Keratinocyte (primary cell): Measurements from ENCODE around the gene REEP6. TPM values are rescaled to one million over a fixed set of nuclear protein-coding genes. Genes with fewer than 3 reads are reported as not detected.

Source experiments
- DNase-seq: peaks from one replicate; pipeline ENCODE4 v3.0.0-alpha.2; 2011; ENCODE audit warnings: low read depth, missing footprints, low spot score
- FAIRE-seq: peaks from 2 replicates; lab custom pipeline; 2011; peaks lifted over from hg19 to GRCh38; lab: Jason Lieb, UNC
- H2AFZ ChIP-seq: 2 replicates; pipeline ENCODE4 v1.6.0; 2012; ENCODE audit warnings: low read length, control low read depth, inconsistent platforms; ENCODE audit not compliant: control insufficient read depth
- H3K27ac ChIP-seq: 2 replicates; pipeline ENCODE4 v1.5.1; 2011; ENCODE audit warnings: low read length; ENCODE audit not compliant: control insufficient read depth, insufficient read depth
- H3K27me3 ChIP-seq: 3 replicates; pipeline ENCODE4 v1.6.0; 2011; ENCODE audit warnings: low read length; ENCODE audit not compliant: control insufficient read depth, insufficient read depth; ENCODE audit errors: extremely low read depth
- H3K36me3 ChIP-seq, 2 experiments: 2 replicates in 1 of 2; 3 replicates in 1 of 2; pipeline ENCODE4 v1.5.1; 2011; ENCODE audit warnings: low read length in 2 of 2, mild to moderate bottlenecking in 1 of 2; ENCODE audit not compliant: control insufficient read depth in 2 of 2, insufficient read depth in 2 of 2; ENCODE audit errors: extremely low read depth in 1 of 2
- H3K4me1 ChIP-seq: 3 replicates; pipeline ENCODE4 v1.5.1; 2011; ENCODE audit warnings: low read length; ENCODE audit not compliant: control insufficient read depth, insufficient read depth; ENCODE audit errors: extremely low read depth
- H3K4me2 ChIP-seq: 3 replicates; pipeline ENCODE4 v1.6.0; 2011; ENCODE audit warnings: low read depth, low read length; ENCODE audit not compliant: control insufficient read depth, insufficient read depth; ENCODE audit errors: extremely low read depth
- H3K4me3 ChIP-seq, 3 experiments: fragments of 200-600 bp in 1 of 3; sonication (generic) in 1 of 3; 2 replicates in 2 of 3; 3 replicates in 1 of 3; pipeline ENCODE4 v1.5.1; 2011 to 2016; ENCODE audit warnings: low read length in 3 of 3, mild to moderate bottlenecking in 3 of 3, control low read depth in 2 of 3, inconsistent platforms in 1 of 3, low read depth in 1 of 3, mixed read lengths in 1 of 3, mixed run types in 1 of 3, moderate library complexity in 1 of 3; ENCODE audit not compliant: control insufficient read depth in 2 of 3, insufficient read depth in 2 of 3; ENCODE audit errors: extremely low read depth in 1 of 3
- H3K79me2 ChIP-seq: 2 replicates; pipeline ENCODE4 v1.6.0; 2012; ENCODE audit warnings: low read length; ENCODE audit not compliant: control insufficient read depth, insufficient read depth
- H3K9ac ChIP-seq: 3 replicates; pipeline ENCODE4 v1.6.0; 2011; ENCODE audit warnings: low read length; ENCODE audit not compliant: control insufficient read depth, insufficient read depth; ENCODE audit errors: extremely low read depth
- H3K9me1 ChIP-seq: 3 replicates; pipeline ENCODE4 v1.6.0; 2011; ENCODE audit warnings: low read length; ENCODE audit not compliant: control insufficient read depth, insufficient read depth; ENCODE audit errors: extremely low read depth
- H3K9me3 ChIP-seq: 2 replicates; pipeline ENCODE4 v1.5.1; 2012; ENCODE audit warnings: low read depth, low read length; ENCODE audit not compliant: control insufficient read depth
- H4K20me1 ChIP-seq: 3 replicates; pipeline ENCODE4 v1.6.0; 2011; ENCODE audit warnings: low read length; ENCODE audit not compliant: control insufficient read depth, insufficient read depth; ENCODE audit errors: extremely low read depth
- EZH2 ChIP-seq: IDR thresholded peaks from one replicate; pipeline ENCODE4 v1.6.1; 2012; ENCODE audit warnings: inconsistent platforms, mild to moderate bottlenecking, low read length, moderate library complexity
- dilution Hi-C: fragments of 300-500 bp; cut with MboI; formaldehyde crosslinking; loops from one replicate; pipeline ENCODE4 v1.7.0; 2020; ENCODE audit warnings: low sequenced_read_pairs; ENCODE audit not compliant: extremely low pct_ligation_motif_present
- polyA plus RNA-seq, 5 experiments: library from polyadenylated mRNA; depleted of rRNA in 3 of 5; stranded (reverse) in 3 of 5; stranded (forward) in 1 of 5; unstranded in 1 of 5; fragments of >200 nt; gene quantifications; 1 replicate in 1 of 5; 2 replicates in 3 of 5; 3 replicates in 1 of 5; pipeline versions ENCODE4 v1.2.1 to v1.2.3, GENCODE V29; 2011 to 2012; ENCODE audit warnings: missing spikeins in 2 of 5, low read depth in 1 of 5, low replicate concordance in 1 of 5
- TF ChIP-seq, protein P1 (sequence below), 3 experiments: IDR thresholded peaks in 1 of 3; conservative IDR thresholded peaks in 1 of 3; optimal IDR thresholded peaks in 1 of 3; 2 replicates in 2 of 3; 3 replicates in 1 of 3; pipeline versions ENCODE3 to v1.5.1; 2011; ENCODE audit warnings: low read length in 3 of 3, mild to moderate bottlenecking in 3 of 3, moderate library complexity in 2 of 3, control low read depth in 1 of 3, inconsistent platforms in 1 of 3; ENCODE audit not compliant: insufficient read depth in 2 of 3; ENCODE audit errors: extremely low read depth in 1 of 3

Gene REEP6
- polyA plus RNA-seq, 1 donor (not counting 4 experiments of a cell fraction or from before 2014, with no cell fraction given): 1.2 TPM

DNA sequence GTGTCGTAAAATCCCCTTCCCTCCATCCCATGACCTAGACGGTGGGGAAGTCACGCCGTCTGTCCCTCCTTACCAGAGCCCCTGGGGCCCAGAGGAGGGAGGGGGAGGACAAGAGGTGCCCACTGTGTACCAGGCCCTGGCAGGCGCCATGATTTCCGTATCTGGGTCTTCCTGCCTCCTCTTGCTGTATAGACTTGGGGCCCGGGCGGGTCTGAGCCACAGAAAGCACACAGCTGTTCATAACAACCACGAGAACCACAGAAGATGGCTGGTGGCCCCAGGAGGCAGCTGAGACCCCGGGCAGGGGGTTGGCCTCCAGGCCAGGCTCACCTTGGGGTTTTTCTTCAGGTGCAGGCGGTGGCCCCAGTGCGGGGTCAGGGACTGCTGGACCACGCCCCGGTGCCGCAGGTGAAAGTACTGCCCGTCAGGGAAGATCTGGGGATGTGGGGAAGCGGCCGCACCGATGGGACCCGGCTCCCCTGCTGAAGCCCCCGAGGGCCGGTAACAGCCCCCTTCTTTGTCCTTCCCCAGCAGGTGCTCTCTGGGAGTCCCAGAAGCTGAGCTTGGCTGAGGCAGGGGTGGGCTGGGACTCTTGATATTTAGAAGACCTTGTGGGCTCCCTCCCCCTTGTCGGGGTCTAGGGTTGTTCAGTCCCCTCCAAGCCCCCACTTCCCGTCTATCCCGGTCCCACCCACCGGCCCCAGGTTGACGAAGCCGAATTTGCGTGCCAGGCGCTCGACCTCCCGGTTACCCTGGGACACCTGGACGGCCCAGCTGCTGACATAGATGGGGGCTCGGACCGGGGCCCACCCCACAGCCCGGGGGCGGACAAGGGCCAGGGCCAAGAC, 1.3 kb upstream of the REEP6 start:
- Histone ChIP-seq H3K36me3 (no peaks in the 10 kb centered on the region), H4K20me1 (no peaks in the 10 kb centered on the region), H3K9me1 (no peaks in the 10 kb centered on the region), H3K4me1 (peaks cover 12% of the 10 kb centered on the region), H3K79me2 (no peaks in the 10 kb centered on the region), H3K27ac (no peak overlapping the region), H3K4me3 (peak overlapping the region; percentile 54 to 78 (median 77)), H2AFZ (peak overlapping the region; percentile 100), H3K27me3 (no peaks in the 10 kb centered on the region), H3K4me2 (peak overlapping the region; percentile 94), H3K9me3 (no peaks in the 10 kb centered on the region), H3K9ac (peak overlapping the region; percentile 65)
- dilution Hi-C loops: no loop called here
- DNase-seq (no peak), FAIRE-seq (no peak)
- TF ChIP-seq, protein P1, sequence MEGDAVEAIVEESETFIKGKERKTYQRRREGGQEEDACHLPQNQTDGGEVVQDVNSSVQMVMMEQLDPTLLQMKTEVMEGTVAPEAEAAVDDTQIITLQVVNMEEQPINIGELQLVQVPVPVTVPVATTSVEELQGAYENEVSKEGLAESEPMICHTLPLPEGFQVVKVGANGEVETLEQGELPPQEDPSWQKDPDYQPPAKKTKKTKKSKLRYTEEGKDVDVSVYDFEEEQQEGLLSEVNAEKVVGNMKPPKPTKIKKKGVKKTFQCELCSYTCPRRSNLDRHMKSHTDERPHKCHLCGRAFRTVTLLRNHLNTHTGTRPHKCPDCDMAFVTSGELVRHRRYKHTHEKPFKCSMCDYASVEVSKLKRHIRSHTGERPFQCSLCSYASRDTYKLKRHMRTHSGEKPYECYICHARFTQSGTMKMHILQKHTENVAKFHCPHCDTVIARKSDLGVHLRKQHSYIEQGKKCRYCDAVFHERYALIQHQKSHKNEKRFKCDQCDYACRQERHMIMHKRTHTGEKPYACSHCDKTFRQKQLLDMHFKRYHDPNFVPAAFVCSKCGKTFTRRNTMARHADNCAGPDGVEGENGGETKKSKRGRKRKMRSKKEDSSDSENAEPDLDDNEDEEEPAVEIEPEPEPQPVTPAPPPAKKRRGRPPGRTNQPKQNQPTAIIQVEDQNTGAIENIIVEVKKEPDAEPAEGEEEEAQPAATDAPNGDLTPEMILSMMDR (optimal IDR thresholded peaks at IDR 0.05 in 1 of 3, IDR thresholded peaks at IDR 0.05 in 1 of 3, conservative IDR thresholded peaks at IDR 0.05 in 1 of 3; ENCODE audit: extremely low read depth in 1 of 3, insufficient read depth in 2 of 3, low read length in 3 of 3): no peak
- TF ChIP-seq EZH2: no peak

DNA sequence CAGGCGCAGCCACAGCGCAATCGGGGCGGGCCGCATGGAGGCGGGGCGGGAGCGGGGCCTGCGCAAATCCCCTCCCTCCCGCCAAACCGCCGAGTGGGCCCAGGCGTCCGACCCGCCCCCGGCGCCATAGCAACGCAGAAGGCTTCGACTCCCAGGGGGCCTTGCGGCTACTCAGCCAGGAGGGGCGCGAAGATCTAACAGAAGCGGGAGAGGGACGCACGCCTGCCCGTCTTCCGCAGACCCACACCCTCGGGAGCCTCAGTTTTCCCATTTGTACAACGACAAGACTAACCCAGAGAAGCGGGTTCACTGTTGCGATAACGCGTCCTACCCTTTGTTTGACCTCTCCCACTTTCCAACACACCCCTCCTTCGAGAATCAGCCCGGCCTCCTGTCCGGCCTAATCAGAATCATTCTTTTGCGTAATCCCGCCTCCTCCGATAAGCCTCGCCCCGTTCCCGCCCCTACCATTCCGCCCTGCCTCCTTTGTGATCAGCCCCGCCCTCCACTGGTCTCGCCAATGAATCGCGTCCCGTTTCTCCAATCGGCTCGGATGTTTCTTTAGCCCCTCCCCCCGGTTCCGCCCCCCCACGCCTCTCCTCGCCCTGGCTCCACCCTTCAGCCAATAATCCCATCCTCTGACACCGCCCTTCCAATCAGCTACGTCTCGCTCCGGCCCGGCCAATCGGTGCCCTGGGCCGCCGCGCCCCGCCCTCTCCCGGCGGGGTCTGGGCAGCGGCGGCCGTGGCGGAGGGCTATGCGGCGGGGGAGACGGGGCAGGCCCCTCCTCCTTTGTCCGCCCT, 469 bp upstream of the REEP6 start, which contains the start of gene PCSK4:
TSS of gene PCSK4 (minus strand) at position 40 of the 803 bp plus-strand sequence. CDS start at position 36, 4 bp downstream.
- Histone ChIP-seq H3K9me1 (no peaks in the 10 kb centered on the region), H3K9ac (peak within 1 kb of the TSS; percentile 65), H3K9me3 (no peaks in the 10 kb centered on the region), H3K36me3 (no peaks in the 10 kb centered on the region), H3K4me1 (peaks cover 12% of the 10 kb centered on the region), H3K79me2 (no peaks in the 10 kb centered on the region), H3K27me3 (no peaks in the 10 kb centered on the region), H3K4me3 (peak within 1 kb of the TSS; percentile 59 to 78 (median 77)), H3K27ac (peak within 1 kb of the TSS; percentile 40), H3K4me2 (peak within 1 kb of the TSS; percentile 94), H2AFZ (peak within 1 kb of the TSS; percentile 100), H4K20me1 (no peaks in the 10 kb centered on the region)
- peak; percentile 93 for FAIRE-seq
- dilution Hi-C loops: no loop called here
- TF ChIP-seq, protein P1 (optimal IDR thresholded peaks at IDR 0.05 in 1 of 3, IDR thresholded peaks at IDR 0.05 in 1 of 3, conservative IDR thresholded peaks at IDR 0.05 in 1 of 3; ENCODE audit: extremely low read depth in 1 of 3, insufficient read depth in 2 of 3, low read length in 3 of 3): no peak
- TF ChIP-seq EZH2: no peak
- DNase-seq: peak; percentile 94
